Natural killer cell (primary cell): Measurements from ENCODE around the gene USP48. TPM values are rescaled to one million over a fixed set of nuclear protein-coding genes. Genes with fewer than 3 reads are reported as not detected.
A peak's percentile ranks its signal among the peaks of the same experiment; 100 is the strongest.

Experiments
- ATAC-seq, 3 donors: fragments of 150-1000 bp in 2 of 3; fragments of 200-7000 bp in 1 of 3; cut with Tn5 transposase; 1 replicate in 1 of 3; 2 replicates in 2 of 3; pipeline ENCODE4 v1.10.0; 2021; ENCODE audit warnings: mild to moderate bottlenecking in 2 of 3, moderate library complexity in 2 of 3
- DNase-seq, 2 donors: peaks; one replicate each; pipeline versions ENCODE4 v3.0.0 to v3.0.0-alpha.2; 2013 to 2021; ENCODE audit warnings: mixed read lengths in 1 of 2
- H3K27ac ChIP-seq: one replicate; pipeline ENCODE4 v1.5.1; 2013; ENCODE audit warnings: mild to moderate bottlenecking, low read length
- H3K27me3 ChIP-seq: one replicate; pipeline ENCODE4 v1.6.1; 2013; ENCODE audit warnings: low read length; ENCODE audit not compliant: control insufficient read depth, insufficient read depth
- H3K36me3 ChIP-seq: one replicate; pipeline ENCODE4 v1.6.1; 2013; ENCODE audit warnings: low read length; ENCODE audit not compliant: control insufficient read depth, insufficient read depth
- H3K4me1 ChIP-seq: one replicate; pipeline ENCODE4 v1.6.1; 2013; ENCODE audit warnings: low read length; ENCODE audit not compliant: control insufficient read depth, insufficient read depth
- H3K4me3 ChIP-seq: one replicate; pipeline ENCODE4 v1.5.1; 2013; ENCODE audit warnings: low read length
- H3K9me3 ChIP-seq: one replicate; pipeline ENCODE4 v1.6.1; 2013; ENCODE audit warnings: low read length; ENCODE audit not compliant: control insufficient read depth, insufficient read depth
- H3K27ac Mint-ChIP-seq, 2 donors: one replicate each; pipeline ENCODE4 v1.8.0; 2022; ENCODE audit warnings: mild to moderate bottlenecking in 2 of 2, mixed read lengths in 2 of 2, moderate library complexity in 1 of 2
- H3K27me3 Mint-ChIP-seq, 2 donors: one replicate each; pipeline ENCODE4 v1.8.0; 2022; ENCODE audit warnings: low read depth in 2 of 2, mixed read lengths in 2 of 2
- H3K36me3 Mint-ChIP-seq: one replicate; pipeline ENCODE4 v1.8.0; 2022; ENCODE audit warnings: mixed read lengths
- H3K4me1 Mint-ChIP-seq, 2 donors: one replicate each; pipeline ENCODE4 v1.8.0; 2022; ENCODE audit warnings: mixed read lengths in 2 of 2
- H3K4me3 Mint-ChIP-seq: one replicate; pipeline ENCODE4 v1.8.0; 2022; ENCODE audit warnings: mild to moderate bottlenecking, moderate library complexity, mixed read lengths
- H3K9me3 Mint-ChIP-seq, 2 donors: one replicate each; pipeline ENCODE4 v1.8.0; 2022; ENCODE audit warnings: mixed read lengths in 2 of 2
- WGBS: methylation state at CpG from one replicate; pipeline ENCODE4 v1.1.7; 2013; ENCODE audit warnings: missing lambda C conversion rate; ENCODE audit not compliant: insufficient coverage; 5-methylcytosine and 5-hydroxymethylcytosine counted together
- intact Hi-C: fragments of 100-400 bp; cut with micrococcal nuclease; formaldehyde crosslinking; loops from one replicate; pipeline ENCODE4 v1.14.2; 2022
- total RNA-seq, 4 donors: library from RNA; stranded (reverse); fragments of 120-200 nt in 1 of 4; gene quantifications; one replicate each; pipeline versions ENCODE4 v1.2.3 to v1.2.4, GENCODE V29; 2013 to 2022
- TF ChIP-seq, protein P1 (sequence below): fragments of 200-600 bp; IDR thresholded peaks from one replicate; pipeline ENCODE4 v1.8.0; 2022; ENCODE audit warnings: antibody characterized with exemption

The USP48 gene
- total RNA-seq, 3 donors from 2014 or later (not counting 1 experiment from before 2014, with no cell fraction given): 71.4 to 127 (median 90.5) TPM

DNA sequence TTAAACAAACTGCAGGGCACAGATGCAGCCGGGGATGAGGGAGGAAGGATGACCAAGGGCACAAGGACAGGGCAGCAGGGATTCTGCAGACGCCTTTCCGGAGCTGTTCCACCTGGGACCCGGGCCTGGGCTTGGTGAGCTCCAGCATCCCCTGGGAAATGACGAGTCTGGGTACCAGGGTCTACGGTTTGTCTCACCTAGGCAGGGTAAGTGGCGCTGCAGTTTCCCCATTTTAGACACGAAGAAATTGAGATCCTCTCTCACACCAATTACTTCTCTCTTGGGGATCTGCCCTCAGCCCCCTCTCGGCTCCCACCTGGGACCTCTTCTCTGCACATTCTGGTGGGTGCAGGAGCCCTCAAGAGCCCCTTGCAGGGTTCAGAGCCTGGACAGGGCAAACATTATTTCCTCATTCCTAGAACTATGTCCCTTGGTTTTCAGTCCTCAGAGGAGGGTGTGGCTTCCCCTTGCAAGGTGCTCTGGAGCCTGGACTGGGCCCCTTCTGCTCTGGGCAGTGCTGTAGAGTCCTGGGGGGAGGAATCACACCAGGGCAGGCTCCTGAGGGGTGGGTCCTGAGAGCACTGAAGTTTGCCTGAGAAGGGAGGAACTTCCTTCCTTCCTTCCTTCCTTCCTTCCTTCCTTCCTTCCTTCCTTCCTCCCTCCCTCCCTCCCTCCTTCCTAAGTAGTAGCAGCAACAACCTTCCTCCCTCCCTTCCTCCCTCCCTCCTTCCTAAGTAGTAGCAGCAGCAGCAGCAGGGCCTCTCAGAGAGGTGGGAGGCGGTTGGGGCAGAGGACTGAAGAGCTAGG lies 129.8 kb downstream of the USP48 start:
- Histone ChIP-seq H3K27ac (no peak overlapping the region), H3K4me1 (peaks cover 14% of the 10 kb centered on the region), H3K27me3 (peaks cover 13% of the 10 kb centered on the region), H3K9me3 (no peaks in the 10 kb centered on the region), H3K4me3 (no peak overlapping the region), H3K36me3 (no peaks in the 10 kb centered on the region)
- DNase-seq: no peak
- Mint-ChIP-seq H3K27me3 (peaks cover 20 to 27% of the 10 kb centered on the region in 2 donors), H3K4me1 (peaks cover 6 to 18% of the 10 kb centered on the region in 2 donors), H3K4me3 (peak overlapping the region; percentile 75), H3K27ac (no peak overlapping the region), H3K9me3 (no peaks in the 10 kb centered on the region), H3K36me3 (no peaks in the 10 kb centered on the region)
- no peak for ATAC-seq
- 64% methylated on average over 10 of the region's 10 CpGs for WGBS
- intact Hi-C loops: loop anchor here (10.0 kb wide), 1 partner anchor 398 kb away; no protein-coding TSS in a partner anchor
- TF ChIP-seq, protein P1, sequence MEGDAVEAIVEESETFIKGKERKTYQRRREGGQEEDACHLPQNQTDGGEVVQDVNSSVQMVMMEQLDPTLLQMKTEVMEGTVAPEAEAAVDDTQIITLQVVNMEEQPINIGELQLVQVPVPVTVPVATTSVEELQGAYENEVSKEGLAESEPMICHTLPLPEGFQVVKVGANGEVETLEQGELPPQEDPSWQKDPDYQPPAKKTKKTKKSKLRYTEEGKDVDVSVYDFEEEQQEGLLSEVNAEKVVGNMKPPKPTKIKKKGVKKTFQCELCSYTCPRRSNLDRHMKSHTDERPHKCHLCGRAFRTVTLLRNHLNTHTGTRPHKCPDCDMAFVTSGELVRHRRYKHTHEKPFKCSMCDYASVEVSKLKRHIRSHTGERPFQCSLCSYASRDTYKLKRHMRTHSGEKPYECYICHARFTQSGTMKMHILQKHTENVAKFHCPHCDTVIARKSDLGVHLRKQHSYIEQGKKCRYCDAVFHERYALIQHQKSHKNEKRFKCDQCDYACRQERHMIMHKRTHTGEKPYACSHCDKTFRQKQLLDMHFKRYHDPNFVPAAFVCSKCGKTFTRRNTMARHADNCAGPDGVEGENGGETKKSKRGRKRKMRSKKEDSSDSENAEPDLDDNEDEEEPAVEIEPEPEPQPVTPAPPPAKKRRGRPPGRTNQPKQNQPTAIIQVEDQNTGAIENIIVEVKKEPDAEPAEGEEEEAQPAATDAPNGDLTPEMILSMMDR: no peak

- H3K36me3 ChIP-seq: no peaks in the 10 kb centered on the region
- TF ChIP-seq, protein P1: no peak
- peaks cover 14% of the 10 kb centered on the region for H3K4me1 ChIP-seq
- peak in 1 of 3 donors; percentile 14 for ATAC-seq
- intact Hi-C loops: loop anchor here (10.0 kb wide), 1 partner anchor 398 kb away; no protein-coding TSS in a partner anchor
- 25% methylated on average over 37 of the region's 39 CpGs for WGBS
- Mint-ChIP-seq H3K9me3 (no peaks in the 10 kb centered on the region), H3K27ac (peak overlapping the region in 1 of 2 donors; percentile 7), H3K27me3 (peaks cover 20 to 31% of the 10 kb centered on the region in 2 donors), H3K36me3 (no peaks in the 10 kb centered on the region), H3K4me1 (peaks cover 6 to 18% of the 10 kb centered on the region in 2 donors), H3K4me3 (peak overlapping the region; percentile 75)
- peaks cover 13% of the 10 kb centered on the region for H3K27me3 ChIP-seq
- H3K4me3 ChIP-seq: no peak overlapping the region
- no peak overlapping the region for H3K27ac ChIP-seq
- peak in 1 of 2 donors; percentile 18 for DNase-seq
- H3K9me3 ChIP-seq: no peaks in the 10 kb centered on the region
Observed at GRCh38 chr1:21652101-21652936, 130.6 kb downstream of the USP48 start.

- TF ChIP-seq, protein P1: no peak
- H3K36me3 ChIP-seq: no peaks in the 10 kb centered on the region
- DNase-seq: peak in 1 of 2 donors; percentile 65
- peaks cover 13% of the 10 kb centered on the region for H3K27me3 ChIP-seq
- no peak overlapping the region for H3K27ac ChIP-seq
- WGBS: 6% methylated on average over 80 of the region's 80 CpGs
- peak overlapping the region; percentile 26 for H3K4me3 ChIP-seq
- peak; percentile 54 to 72 (median 64) for ATAC-seq
- Mint-ChIP-seq H3K9me3 (no peaks in the 10 kb centered on the region), H3K36me3 (no peaks in the 10 kb centered on the region), H3K4me1 (peaks cover 6 to 18% of the 10 kb centered on the region in 2 donors), H3K27ac (no peak overlapping the region), H3K4me3 (peak overlapping the region; percentile 85), H3K27me3 (peaks cover 27 to 29% of the 10 kb centered on the region in 2 donors)
- no peaks in the 10 kb centered on the region for H3K9me3 ChIP-seq
- peaks cover 14% of the 10 kb centered on the region for H3K4me1 ChIP-seq
- intact Hi-C loops: loop anchor here (10.0 kb wide), 1 partner anchor 397 kb away; no protein-coding TSS in a partner anchor
Observed at GRCh38 chr1:21651214-21652042, 131.5 kb downstream of the USP48 start.
